Activated CD8-positive, alpha-beta memory T cell treated with anti-CD3 and anti-CD28 coated beads, Interleukin-2, amount 50 U/mL, for 4 hours (primary cell): ENCODE results near the gene UCN.
"Not testable (repeated sequence)": the region's sequence is repeated elsewhere in the genome, so short reads cannot be mapped to it uniquely, and the experiment has no call there.

Experiments
- DNase-seq: peaks from one replicate; pipeline ENCODE4 v3.0.0-alpha.2; 2020

Gene UCN

DNA sequence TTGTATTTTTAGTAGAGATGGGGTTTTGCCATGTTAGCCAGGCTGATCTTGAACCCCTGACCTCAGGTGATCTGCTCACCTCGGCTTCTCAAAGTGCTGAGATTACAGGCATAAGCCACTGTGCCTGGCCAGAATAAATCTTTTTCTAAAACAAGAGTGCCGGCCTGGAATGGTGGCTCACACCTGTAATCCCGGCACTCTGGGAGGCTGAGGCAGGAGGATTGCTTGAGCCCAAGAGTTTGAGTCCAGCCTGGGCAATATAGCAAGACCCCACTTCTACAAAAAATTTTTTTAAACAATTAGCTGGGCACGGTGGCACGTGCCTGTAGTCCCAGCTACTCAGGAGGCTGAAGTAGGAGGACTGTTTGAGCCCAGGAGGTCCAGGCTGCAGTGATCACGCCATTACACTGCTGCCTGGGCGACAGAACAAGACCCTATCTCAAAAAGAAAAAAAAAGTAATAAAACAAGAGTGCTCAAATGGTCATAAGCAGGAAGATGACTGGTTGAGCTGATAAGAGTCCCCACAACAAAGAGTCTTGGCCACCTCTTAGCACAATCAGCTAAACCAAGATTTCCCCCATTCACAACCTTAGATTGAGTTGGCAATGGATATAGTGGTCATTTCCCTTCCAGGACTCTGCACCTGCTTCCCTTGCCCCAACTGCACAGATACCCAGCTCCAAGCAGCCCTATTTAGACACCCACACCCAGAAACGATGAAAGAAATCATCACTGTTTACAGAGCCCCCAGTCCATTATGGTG lies 5.8 kb upstream of the UCN start:
- no peak for DNase-seq

DNA sequence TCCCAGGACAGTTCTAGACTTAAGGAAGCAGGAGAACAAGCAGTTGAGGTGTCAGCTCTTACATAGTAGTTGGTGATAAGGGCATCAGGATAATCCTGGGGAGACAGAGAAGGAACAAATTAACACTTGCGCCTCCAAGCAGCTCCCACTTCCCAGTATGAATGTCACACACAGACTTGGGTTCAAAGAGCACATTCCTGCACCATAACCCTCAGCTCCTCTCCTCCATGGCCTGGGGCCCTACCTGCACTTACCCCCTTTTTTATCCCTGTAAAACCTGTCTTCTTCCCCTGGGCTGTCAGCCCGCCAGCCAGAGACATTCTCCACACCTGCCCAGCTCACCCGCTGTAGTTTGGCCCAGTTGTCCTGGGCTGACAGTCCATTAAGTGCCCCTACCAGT lies 3.9 kb upstream of the UCN start:
- no peak for DNase-seq

DNA sequence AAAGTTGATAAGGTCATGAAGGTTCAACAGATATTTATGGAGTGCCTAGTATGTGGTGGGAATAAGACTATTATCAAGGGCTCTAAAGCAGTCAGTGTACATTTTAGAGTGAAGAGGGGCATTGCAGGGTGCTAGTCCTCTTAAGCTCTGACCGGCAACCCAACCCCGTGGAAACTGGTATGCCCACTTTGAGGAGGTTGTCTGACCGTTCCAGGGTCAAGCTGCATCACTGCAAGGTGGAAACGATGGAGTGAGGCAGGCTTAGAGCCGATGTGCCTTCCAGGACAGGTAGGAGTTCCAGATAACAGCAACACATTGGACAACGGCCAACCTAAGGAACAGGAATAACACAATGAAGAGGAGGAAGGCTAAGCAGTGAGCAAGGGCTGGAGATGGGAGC lies 1.4 kb upstream of the UCN start:
- no peak for DNase-seq

GRCh38 chr2:27307545-27308358 lies 493 bp downstream of the UCN start:
- DNase-seq: no peak

DNA sequence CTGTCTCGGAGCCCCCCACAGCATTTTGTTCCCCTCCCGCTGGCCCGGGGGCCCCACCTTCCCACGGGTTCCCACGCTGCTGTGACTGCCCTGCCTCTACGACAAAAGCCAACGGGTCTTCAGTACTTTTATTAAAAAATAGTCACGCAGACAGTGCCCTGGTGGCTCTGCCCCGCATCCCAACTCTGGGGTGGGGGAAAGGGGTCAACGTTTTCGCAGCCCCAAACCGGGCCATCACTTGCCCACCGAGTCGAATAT lies 1.0 kb downstream of the UCN start:
- no peak for DNase-seq

DNA sequence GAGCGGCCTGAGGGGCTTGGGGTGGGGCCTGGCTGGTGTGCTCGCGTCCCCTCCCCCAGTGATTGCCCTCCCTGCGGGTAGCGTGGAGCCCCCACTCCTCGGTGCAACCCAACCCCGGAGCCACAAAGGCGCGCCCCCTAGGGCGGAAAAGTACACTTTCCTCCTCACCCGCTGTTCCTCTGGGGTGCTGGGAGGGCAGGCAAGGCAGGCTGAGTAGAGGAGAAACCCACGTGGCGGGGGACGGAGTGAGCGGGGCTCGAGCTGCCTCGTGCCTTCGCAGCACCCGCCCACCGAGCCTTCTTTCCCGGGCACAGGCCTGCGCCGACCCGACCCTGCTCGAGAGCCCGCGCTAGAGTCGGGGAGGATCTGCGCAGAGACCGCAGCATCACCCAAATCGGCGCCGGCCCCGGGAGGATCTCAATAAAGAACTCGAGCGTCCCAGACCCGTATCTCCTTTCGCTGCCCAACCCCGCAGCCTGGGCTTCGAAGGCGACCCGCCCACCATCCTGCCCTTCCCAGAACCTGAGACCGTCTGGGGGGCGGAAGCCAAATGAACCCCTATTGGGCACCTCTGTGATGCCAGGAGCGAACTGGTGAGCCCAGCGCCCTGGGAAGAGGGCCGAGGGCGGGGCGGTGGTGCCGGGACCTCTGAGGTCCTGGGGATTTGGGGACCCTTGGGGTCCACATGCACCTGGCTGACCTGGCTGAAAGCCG lies 1.5 kb downstream of the UCN start:
- peak; percentile 52 for DNase-seq

- no peak for DNase-seq
Observed at GRCh38 chr2:27306136-27306535, 2.1 kb downstream of the UCN start.

DNA sequence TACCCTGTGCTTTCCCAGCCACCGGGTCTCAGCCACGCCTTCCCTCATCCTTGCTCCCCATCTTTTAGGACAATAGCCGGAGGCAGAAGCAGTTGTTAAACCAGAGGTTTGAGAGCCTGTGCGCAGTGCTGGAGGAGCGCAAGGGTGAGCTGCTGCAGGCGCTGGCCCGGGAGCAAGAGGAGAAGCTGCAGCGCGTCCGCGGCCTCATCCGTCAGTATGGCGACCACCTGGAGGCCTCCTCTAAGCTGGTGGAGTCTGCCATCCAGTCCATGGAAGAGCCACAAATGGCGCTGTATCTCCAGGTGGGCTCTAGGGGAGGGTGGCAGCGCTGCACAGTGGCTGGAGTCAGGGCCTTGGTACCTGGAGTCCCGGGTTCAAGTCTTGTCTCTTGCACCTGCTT lies 2.7 kb downstream of the UCN start:
- DNase-seq: no peak

DNA sequence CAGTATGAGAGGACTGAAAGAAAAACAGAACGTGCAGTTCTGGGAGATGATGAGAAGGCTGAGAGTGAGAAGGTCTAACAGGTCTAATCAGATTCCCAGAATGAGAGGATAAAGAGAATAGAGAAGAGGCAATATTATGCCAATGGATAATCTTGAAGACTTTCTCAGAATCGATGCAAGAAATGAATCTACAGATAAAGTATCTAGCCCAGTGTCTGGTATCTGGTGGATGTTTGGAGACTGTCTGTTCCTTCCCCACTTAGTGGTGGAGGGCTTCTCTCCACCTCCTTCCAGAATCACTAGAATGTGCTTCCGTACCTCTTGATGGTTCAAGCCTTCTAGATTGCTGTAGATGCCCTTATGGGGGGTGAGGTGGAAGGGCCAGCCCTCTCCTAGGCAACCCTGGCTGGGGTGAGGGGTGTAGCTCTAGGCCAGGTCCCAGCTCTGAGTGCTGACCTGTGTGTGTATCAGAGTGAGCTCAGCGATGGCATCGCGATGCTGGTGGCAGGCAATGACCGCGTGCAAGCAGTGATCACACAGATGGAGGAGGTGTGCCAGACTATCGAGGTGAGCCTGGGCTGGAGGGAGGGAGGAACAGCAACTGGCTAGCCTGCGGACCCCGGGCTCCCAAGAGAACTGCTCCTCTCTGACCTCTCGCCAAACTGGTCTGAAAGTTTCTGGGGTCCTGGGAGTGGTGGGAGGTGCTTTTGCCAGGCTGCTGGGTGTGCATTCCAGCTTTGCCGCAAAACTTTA lies 3.6 kb downstream of the UCN start:
- no peak for DNase-seq

DNA sequence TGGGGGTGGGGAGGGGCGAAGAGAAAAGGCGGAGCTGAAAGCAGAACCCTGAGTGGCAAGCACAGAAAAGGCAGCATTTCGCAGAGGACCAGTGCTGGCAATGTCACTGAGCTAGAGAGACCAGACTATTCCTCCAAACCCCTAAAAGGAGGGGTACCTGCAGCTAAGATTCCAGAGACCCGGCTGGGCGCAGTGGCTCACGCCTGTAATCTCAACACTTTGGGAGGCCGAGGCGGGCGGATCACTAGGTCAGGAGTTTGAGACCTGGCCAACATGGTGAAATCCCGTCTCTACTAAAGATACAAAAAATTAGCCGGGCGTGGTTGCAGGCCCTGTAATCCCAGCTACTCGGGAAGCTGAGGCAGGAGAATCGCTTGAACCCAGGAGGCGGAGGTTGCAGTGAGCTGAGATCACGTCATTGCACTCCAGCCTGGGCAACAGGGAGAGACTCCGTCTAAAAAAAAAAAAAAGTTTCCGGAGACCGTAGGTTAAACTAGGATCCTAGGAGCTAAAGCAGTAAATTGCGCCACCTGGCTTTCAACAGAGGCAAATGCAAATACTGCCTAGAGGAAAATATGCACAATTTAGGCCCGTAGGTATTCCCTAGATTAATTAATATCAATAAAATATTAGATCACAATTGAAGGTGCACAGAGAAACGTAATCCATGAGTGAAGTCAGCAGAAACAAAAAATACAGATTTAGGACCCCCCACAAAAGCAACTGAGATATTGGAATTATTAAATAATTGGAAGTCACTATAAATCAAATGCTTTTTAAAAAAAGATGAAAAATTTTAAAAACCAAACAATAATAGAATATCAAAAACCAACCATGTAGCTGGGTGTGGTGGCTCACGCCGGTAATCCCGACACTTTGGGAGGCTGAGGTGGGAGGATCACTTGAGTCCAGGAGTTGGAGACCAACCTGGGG lies 4.9 kb downstream of the UCN start:
- DNase-seq: no peak

DNA sequence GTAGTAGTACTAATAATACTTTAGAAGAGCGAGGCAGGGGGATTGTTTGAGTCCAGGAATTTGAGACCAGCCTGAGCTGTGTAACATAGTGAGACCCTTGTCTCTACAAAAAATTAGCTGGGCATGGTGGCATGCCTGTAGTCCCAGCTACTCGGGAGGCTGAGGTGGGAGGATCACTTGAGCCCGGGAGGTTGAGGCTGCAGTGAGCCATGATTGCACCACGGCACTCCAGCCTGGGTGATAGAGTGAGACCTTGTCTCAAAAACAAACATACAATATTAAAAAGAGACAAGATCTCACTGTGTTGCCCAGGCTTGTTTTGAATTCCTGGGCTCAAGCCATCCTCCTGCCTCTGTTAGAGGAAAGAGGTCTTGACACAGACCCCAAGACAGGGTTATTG lies 7.6 kb downstream of the UCN start:
- DNase-seq: not testable (repeated sequence)

DNA sequence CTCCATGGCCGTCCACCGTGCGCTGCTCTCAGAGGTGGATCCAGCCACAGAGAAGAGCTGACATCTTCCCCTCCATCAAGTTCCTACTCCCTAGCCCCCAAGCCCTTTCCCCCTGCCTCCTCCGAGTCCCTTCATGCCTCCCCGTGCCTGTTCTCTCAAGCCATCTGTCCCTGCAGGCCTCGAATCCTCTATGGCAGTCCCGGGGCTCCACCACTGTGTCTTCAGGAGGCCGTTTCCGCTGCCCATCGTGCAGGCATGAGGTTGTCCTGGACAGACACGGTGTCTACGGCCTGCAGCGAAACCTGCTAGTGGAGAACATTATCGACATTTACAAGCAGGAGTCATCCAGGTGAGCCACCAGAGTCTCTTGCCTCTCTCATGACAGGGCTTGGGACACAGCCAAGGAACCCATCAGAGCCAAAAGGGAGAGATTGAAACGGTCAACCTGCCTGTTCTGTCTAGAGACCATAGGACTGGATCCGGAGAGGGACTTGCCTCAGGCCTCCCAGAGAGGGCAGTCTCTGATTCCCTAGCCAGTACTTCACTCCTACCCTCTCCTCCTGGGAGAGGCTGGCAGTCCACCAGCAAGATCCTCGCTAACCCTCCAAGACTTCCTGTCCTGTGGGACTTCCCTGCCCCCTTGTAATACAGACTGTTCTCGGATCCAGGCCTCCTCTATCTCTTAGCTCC lies 9.7 kb downstream of the UCN start:
- DNase-seq: no peak

DNA sequence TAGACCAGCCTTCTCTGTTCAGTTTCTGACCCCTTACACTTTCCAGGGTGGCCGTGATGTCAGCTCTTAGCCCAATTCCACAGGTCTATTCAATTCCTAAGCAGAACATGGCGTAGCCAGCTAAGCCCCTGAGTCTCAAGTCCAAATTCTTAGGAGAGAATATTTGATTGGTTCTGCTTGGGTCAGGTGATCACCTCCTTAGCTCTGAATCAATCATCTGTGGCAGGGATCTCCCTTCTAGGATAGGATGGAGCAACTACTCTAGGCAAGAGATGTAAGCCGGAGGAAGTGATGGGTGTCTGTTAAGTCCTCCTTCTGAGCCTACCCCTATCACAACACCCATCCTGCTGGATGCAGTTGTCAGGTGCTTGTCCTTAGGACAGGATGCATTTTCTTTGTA lies 11.1 kb downstream of the UCN start:
- DNase-seq: no peak

- no peak for DNase-seq
Observed at GRCh38 chr2:27296481-27296880, 11.8 kb downstream of the UCN start.

DNA sequence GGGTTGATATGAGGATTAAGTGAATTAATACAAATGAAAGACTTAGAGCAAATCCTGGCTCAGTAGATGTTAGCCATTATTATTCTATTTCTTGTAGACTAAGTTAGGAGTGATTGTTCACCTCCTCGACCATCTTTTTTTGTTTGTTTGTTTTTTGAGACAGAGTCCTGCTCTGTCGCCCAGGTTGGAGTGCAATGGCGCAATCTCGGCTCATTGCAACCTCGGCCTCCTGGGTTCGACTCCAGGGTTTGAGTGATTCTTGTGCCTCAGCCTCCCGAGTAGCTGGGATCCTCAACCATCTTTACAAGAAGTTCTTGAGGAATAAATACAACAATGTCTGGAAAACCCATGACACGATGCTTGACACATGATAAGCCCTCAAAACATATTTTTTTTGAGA lies 13.3 kb downstream of the UCN start:
- DNase-seq: no peak

DNA sequence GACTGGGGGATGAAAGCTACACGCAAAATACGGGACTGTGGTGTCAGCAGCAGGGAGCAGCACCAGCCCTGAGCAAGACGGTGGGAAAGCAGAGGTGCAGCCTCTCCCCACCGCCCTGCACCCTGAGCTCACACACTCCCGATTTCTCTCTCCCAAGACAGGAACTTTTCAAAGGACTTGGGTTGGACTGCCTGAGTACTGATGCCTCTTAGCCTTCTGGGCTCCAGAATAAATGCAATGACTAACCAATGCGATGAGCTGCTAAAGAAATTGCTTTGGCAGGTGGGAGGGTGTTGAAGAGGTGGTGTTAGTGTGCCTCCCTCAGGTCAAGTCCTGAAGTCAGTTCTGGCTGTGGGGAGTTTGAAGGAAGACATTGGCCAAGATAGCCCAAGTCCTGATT lies 16.4 kb downstream of the UCN start:
- no peak for DNase-seq

GRCh38 chr2:27290549-27290948 lies 17.7 kb downstream of the UCN start:
- DNase-seq: no peak

GRCh38 chr2:27288610-27289009 lies 19.6 kb downstream of the UCN start:
- DNase-seq: no peak

DNA sequence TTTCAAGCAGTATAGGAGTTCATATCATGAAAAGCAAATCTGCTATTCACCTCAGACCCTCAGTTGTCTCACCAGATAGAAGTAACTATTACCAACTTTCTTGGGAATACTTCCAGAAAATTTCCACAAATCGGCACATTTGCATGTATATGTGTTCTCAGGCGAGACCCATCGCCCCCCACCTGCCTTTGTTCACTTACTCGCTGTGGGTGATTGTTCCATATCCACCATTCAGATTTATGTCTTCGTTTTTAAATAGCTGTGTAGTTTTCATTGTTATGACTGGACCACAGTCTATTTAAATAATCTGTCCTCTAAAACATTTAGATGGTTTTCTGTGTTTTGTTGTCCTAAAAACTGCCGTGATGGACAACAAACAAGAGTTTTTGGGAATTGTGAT lies 22.8 kb downstream of the UCN start:
- DNase-seq: no peak

DNA sequence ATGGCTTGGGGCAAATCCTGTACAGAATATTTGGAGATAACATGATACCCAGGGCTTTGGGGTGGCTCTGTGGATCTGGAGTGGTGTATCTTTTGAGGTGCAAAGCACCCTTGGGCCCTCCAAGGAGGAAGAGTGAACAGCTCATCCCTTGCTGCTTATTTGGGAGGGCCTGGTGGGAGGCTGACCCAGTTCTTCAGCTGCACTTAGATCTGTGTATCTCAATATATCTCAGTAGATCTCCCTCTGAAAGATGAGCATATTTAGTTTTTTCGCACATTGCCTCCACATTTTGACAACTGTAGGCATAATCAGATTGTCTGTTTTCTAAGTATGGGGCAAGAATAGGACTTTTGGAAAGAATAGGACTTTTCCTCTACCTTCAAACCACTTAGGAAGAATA lies 23.2 kb downstream of the UCN start:
- DNase-seq: no peak

DNA sequence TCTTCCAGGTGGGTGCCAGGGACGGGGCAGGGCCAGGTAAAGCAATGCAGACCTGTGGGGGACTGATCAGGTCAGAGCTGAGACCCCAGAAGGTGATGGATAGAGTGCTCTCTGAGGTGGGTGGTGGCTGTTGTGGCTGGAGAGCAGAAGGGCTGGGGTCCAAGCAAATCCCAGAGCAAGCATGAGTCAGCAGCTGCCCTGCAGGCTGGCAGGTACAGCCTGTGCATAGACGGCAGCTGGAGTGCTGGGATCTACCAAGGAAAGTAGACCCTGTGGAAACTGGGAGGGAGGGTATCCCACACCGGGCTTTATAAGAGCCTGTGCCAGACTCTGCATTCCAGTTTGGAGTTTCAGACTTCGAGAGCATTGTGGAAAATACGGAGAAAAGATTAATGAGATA lies 25.4 kb downstream of the UCN start:
- no peak for DNase-seq
